GM19099 (cell line): Measurements from ENCODE around the gene PHAF1.

ENCODE experiments used
- POLR2A ChIP-seq: IDR thresholded peaks from 3 replicates; pipeline ENCODE4 v1.6.1; 2011; ENCODE audit warnings: low read depth; ENCODE audit not compliant: insufficient read length; ENCODE audit errors: extremely low read depth

PHAF1 gene

DNA sequence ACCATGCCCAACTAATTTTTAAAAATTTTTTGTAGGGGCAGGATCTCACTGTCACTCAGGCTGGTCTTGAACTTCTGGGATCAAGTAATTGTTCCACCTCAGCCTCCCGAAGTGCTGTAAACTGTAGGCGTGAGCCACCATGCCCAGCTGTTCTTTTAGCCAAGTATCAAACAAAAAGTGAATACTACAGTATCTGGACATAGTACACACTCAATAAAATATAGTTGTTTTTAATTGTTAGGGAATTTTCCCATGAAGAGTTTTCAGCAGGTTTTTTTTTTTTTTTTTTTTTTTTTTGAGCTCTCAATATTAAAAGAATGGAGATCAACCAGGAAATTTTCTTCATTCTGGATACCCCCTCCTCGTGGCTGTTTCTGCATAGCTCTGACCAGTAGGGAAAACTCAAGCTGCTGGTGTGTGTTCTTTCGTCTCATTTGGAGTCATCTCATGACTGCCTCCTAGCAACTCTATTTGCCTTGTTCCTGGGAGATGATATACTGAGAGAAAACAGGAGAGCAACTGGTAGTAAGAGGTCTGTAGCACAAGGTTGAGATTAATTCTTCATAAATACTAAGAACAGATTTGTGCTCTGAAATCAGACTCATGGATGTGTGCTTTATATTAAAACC, 16.5 kb upstream of the PHAF1 start:
- TF ChIP-seq POLR2A = no peak

DNA sequence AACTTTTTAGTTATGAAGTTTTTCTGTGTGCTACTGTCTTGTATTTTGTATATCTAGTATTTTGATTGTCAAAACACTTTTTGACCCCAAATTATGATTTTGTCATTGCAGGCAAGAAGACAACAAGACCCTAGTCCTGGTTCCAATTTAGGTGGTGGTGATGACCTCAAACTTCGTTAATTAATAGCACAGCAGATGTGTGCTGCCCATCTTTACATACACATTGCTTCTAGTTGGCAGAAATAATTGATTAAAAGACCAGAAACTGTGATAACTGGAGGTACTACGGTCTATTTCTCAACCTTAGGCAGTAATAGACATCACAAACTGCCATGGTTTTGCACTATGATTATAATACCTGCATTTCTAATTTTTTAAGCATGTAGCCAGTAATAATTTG, 11.1 kb upstream of the PHAF1 start:
- no peak for TF ChIP-seq POLR2A

DNA sequence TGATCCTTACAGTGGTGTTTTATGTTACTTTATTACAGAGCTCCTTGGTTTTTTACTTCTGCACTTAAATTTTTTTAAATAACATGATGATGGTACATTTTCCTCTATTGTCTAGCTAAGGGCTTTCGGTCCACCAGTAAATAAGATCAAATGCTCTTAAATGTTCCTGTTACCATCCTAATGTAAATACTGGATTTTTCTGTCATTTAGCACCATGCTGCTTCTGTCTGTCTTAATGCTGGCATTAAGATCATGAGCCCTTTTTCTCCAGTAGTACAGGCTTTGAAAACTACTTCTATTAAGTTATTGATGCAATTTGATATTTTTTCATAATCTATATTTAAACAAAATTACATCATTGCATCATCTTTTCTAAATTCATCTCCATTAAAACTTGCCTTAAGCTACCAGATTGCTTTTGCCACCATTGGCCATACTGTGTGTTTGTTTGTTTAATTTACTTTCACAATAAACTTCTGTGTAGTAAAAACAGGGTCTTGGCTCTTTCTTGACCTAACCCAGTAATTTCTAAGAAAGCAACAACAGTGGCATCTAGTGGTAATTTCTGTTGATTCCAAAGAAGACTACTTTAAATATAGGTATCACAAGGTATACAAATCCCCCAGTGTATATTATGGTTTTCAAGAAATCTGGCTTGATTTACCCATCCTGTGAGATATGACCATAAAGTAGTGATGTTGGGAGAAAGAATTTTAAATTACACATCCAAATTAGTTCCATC, 9.0 kb upstream of the PHAF1 start:
- no peak for TF ChIP-seq POLR2A

DNA sequence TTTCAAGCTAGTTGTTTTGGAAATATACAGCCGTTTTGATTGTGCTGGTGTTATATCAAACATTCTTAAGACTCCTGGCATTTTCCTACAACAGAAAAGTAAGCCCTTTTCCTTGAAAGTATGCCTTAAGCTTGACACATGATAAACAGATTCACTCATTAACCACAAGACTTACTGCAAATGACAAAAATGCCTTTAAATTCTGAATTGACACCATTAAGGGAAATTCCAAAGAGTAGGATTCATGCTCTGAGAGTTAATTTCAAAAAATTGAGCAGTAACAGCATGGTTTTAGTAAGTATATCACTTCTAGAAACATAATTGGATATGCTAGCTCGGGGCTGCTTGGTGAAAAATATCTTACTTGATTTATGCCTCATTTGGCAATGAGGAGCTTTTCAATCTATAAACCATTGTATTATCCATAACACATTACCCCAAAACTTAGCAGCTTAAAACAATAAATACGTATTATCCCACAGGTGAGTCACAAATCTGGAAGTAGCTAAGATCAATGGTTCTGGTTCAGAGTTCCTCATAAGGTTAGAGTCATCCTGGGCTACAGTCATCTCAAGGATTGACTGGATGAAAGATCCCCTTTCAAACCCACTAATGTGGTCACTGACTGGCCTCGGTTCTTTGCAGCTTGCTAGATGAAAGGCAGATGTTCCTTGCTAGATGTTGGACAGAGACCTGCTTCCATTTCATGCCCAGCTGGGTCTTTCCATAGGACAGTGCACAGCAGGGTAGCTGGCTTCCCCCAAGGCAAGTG, 8.2 kb upstream of the PHAF1 start:
- TF ChIP-seq POLR2A = no peak

DNA sequence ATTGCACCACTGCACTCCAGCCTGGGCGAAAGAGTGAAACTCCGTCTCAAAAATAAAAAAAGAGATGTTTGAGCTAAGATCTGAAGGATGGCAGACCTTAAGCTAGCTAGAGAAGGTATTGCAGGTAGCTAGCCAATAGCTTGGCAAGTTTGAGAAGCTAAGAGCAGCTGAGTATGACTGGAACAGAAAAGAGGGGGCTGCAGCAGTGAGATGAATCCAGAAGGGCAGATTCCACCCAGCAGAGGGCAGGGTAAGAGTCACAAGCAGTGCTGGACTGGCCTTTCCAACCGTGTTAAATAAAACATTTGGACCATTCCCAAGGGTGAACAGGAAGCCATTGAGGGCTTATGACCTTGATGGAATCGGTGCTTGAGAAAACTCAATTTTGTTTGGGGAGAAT, 5.7 kb upstream of the PHAF1 start:
- no peak for TF ChIP-seq POLR2A

DNA sequence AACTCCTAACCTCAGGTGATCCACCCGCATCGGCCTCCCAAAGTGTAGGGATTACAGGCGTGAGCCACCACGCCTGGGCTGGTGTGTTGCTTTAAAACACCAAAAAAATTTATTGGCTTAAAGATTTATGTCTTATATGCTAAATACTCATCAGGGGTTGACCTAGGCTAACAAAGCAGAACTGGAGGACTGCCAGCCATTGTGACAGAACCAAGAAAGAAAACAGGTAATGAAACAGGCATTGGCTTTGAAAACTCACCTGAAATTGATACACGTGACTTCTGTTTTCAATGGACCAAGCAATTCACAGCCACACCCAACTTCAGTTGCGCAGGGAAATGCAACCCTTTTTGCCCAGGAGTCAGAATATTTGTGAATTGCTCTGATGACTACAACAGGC, 4.9 kb upstream of the PHAF1 start:
- TF ChIP-seq POLR2A = no peak

DNA sequence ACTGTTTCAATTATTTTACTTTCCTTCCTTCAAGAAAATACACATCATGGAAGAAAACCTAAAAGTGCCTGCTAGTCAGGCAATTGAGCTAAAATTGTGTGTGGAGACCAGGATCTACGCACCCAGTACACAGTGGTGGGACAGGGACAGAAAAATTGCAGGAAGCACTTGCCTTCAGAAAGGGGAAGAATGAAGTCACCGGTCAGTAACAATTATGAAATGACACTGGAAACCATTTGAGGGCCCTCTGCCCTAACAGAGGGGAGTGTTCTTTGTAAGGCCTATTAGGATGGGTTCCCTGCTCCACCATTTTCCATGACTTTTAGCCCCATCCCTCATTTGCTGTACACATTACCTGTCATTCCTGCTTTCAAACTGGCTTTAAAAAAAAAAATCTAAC, 4.5 kb upstream of the PHAF1 start:
- no peak for TF ChIP-seq POLR2A

DNA sequence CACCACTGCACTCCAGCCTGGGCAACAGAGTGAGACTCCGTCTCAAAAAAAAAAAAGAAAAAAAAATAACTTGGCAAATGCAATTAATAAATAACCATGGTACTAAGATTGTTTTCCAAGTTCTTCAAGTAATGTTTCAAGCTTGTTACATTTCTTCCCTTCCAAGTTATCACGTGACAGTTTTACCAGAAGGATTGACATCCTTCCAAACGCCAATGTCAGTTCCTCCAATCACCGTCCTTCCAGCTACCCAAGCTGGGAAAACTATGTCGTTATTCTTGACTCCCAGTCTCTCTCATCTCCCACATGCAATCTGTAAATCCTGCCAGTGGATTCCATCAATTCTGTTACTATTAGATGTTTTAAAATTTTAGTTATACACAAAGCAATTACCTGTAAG, 3.9 kb upstream of the PHAF1 start:
- no peak for TF ChIP-seq POLR2A

DNA sequence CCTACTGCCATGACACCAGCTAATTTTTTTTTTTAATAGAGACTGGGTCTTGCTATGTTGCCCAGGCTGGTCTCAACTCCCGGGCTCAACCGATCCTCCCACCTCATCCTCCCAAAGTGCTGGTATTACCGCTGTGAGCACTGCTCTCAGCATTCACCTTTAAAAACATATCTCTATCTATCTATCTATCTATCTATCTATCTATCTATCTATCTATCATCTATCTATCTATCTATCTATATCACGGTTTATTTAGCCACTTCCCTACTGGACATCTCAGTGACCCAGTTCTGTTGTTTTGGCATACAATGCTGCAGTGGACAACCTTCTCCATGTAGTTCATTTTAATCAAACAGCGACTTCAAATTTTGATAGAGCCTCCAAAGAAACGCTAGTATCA, 1.3 kb upstream of the PHAF1 start:
- TF ChIP-seq POLR2A = no peak

DNA sequence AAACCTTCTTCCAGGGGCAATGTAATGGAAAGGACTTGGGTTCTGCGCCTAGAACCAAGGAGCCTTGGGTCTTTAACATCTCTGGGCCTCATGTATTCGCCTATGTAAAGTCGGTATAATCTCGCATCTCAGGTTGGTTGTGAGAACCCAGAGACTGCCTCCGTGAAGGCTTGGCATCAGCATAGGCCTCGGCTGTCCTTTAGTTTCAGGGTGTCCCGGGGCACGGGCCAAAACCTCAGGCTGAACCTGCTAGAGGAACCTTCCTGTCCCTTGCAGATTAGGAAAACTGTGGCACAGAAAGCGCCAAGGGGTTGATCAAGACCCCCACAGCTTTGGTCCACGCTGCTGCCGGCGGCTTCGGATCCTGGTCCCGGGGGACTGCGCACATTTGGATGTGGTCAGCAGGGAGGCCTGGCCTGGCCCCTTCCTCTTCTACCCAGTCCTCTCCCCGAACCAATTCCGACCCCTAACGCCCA, 772 bp upstream of the PHAF1 start:
- TF ChIP-seq POLR2A = no peak

DNA sequence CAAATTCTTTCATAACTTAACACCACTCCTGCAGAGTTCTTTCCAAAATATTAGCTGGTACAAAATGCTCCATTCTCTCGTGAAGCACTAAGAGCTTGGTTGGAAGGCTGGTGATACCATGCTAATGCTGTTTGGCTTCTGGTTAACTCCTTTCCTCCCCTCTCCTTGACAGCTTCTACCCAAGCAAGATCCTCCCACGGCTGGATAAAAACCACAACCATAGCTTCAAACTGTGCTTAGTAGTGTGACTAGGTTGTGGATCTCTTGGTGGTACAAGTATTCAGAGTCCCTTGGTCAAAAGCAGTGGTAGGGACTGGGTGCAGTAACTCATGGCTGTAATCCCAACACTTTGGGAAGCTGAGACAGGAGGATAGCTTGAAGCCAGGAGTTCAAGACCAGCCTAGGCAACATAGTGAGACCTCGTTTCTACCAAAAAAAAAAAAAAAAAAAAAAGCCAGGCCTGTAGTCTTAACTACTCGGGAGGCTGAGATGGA, 2.3 kb downstream of the PHAF1 start:
- TF ChIP-seq POLR2A = no peak

DNA sequence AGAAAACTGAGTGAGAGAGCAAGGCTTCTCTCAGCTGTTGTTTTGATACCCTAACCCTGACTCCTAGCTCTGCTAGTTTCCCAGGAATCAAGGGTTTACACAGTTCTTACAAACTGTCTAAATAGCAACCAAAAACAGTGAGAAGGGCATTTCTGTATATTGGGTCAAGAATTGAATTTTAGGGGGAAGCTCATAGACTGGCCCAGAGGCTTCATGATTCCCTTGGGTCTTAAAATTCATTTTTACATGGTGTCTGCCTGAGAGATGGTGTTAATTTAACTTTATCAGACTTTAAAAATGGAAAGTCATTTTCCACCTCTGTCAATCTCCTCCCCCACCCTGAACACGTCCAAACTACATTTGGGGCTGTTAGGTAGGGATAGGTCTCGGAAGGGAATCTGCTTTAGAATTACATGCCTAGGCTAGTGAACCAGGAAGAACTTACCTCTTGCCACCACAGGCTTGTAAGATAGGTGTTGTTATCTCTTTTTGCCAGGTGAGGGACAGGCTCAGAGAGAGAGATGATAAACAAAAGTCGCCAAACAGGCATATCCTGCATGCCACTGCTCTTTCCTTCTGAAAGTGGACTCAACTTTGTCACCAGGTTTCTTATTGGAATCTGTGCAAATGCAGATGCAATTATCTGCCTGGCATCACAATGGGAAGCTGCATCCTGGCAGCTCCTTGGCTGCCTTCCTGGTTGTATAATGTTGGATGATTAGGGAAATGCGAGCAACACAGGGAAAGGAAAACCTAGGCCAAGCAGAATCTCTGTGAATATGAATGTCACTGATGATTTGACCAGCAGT, 3.1 kb downstream of the PHAF1 start:
- no peak for TF ChIP-seq POLR2A

DNA sequence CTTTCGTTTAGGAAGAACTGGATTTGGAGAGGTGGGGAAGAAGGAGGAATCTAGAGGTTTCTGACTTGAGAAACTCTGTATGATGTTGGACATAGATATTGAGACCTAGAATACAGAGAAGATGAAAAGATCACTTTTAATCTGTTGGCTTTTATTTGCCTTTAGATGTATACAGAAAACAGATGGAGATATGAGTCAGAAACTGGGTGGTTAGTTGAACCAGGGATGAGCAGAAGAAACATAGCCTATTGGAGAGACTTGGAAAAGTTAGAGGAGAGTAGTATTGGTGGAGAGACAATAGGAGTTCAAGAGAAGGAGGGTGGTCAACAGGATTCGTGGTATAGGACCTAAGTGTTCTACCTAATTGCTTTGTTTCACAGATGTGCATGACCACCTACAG, 5.1 kb downstream of the PHAF1 start:
- no peak for TF ChIP-seq POLR2A

DNA sequence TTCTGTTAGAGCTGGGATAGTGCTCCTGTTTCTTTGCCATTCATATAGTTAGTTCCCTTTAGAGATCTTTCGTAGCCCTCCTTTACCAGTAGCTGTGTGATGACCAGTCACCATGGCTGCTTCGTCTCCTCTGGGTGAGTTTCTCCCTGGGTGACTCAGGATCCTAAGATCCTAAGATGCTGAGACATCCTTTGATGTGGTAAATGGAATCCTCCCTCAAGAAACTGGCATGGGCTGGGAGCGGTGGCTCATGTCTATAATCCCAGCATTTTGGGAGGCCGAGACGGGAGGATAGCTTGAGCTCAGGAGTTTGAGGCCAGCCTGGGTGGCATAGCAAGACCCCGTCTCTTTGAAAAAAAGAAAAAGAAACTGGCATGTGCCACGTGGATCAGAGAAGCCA, 5.9 kb downstream of the PHAF1 start:
- TF ChIP-seq POLR2A = no peak
